Measurements from ENCODE around the gene SMU1.
A peak's percentile ranks its signal among the peaks of the same experiment; 100 is the strongest.
"Not testable (repeated sequence)": the region's sequence is repeated elsewhere in the genome, so short reads cannot be mapped to it uniquely, and the experiment has no call there.

Gene SMU1

DNA sequence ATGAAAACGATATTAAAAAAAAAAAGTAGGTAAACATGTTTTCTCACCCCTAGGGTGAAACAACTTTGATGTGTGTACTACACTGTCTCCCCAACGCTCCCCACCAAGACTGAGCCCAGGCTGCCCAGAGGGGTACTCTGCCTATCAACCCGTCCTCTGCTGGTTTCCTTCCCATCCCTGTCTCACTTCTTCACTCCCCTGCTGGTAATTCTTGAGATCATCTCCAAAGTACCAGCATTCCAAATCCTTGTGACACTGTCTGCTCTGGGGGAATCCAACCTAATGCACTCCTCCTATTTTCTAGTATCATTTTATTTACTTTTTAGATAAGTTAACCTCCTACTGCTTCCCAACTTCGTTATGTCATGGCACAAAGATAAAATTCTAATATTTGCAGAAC lies 68.7 kb downstream of the SMU1 start:
- no peak for DNase-seq

DNA sequence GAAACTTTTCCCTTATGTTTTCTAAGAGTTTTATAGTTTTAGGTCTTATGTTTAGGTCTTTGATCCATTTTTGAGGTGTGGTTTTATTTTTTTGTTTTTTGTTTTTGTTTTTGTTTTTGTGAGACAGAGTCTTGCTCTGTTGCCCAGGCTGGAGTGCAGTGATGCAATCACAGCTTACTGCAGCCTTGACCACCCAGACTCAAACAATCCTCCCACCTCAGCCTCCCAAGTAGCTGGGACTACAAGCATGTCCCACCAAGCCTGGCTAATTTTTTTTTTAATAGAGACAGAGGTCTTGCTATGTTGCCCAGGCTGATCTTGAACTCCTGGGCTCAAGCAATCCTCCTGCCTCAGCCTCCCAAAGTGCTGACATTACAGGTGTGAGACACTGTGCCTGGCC lies 71.1 kb downstream of the SMU1 start:
- DNase-seq: not testable (repeated sequence)

DNA sequence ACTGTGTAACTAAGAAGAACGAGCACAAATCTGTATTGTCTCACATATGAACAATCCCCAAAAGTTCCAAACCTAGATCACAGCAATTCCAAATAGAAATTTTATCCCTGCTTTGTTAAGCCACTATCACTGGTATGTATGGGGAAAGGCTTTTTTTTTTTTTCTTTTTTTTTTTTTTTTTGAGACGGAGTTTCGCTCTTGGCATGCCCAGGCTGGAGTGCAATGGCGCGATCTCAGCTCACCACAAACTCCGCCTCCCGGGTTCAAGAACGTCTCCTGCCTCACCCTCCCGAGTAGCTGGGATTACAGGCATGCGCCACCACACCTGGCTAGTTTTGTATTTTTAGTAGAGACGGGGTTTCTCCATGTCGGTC lies 75.8 kb downstream of the SMU1 start:
- DNase-seq: not testable (repeated sequence)

DNA sequence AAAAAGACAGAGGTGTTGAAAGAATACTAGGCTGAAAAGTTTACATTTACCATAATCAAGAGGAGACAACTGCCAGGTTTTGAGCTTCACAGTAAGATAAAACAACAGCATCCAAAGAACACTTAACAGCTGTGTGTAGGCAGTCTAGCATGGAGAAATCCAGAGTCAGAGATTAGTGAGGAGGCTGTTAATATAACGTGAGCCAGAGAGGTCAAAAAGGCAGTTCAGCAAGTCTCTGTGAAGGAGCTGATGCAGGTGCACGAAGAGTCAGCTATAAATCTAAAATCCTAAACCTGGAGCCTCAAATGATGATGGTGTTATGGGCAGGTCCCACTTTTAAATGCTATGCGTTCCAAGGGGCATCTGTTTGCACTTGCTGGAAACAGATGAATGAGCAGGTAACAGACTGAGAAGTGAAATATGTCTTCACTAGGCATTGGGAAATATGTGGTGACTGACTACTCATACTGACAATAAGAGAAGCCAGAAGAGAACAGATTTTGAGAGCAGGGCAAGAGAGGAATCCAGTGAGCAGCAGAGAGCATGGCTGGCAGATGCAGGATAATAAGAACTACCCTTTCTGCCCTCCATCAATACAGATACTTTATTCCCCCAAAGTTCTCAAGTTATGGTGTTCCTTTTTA lies 83.8 kb downstream of the SMU1 start:
- DNase-seq: peak; percentile 63

DNA sequence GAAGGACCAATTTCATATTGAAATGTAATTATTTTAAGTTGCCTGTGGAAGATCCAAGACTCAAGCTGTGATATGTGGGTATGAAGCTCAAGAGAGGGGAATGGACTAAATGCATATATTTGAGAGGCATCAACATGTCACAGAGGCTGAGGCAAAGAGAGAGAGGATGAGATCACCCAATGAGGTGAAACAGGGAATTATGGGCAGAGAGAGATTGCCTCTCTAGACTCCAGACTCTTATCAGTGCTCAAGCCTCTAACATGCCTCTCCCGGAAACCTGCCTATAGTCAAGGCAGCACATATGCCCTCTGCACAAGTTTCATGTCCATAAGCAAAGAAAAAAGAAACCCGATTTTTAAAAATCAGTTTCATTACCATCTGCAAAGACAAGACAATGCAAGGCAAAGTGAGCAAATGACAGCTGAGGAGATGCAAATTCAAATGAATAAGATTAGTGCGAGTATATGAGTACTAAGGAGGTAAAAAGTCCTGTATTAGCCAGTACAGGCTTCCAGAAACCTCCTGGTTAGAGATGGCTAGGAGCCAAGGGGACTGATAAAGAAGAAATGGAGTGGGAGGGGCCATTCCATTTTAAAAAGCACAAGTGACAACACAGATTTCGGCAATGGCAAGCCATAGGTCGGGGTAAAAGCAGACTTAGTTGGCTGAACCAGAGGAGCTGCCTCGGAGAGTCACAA lies 84.4 kb downstream of the SMU1 start:
- DNase-seq: no peak
